SH-SY5Y (cell line): ENCODE measurements around the gene ETV5.

Experiments
- GATA2 ChIP-seq: IDR thresholded peaks from 2 replicates; pipeline ENCODE4 v1.6.1; 2011; ENCODE audit warnings: mild to moderate bottlenecking, low read depth, low read length
- GATA3 ChIP-seq: IDR thresholded peaks from 2 replicates; pipeline ENCODE4 v1.6.1; 2011; ENCODE audit warnings: low read depth, mild to moderate bottlenecking, low read length, moderate library complexity

DNA sequence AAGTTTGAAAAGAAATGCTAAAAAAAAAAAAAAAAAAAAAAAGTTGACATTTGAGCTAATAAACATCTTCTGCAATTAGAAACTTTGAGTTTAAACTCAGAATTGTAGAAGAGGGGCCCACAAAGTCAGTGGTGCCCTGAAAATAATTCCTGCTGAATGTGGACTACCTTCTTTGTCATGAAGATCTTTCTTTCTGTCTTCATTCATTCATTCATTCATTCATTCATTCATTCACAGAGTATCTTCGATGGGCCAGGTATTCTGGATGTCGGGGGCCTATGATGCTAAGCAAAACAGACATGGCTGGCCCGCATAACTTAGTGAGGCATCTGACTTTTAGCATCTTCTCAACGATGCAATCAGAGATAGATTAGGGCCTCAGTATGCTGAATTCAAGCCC is 24.6 kb downstream of the ETV5 start:
- no peak for TF ChIP-seq GATA2
- no peak for TF ChIP-seq GATA3
